Spleen (tissue), 11 donors: Measurements from ENCODE around the gene NDUFS4. TPM values are rescaled to one million over a fixed set of nuclear protein-coding genes. Genes with fewer than 3 reads are reported as not detected.
"Not testable (repeated sequence)": the region's sequence is repeated elsewhere in the genome, so short reads cannot be mapped to it uniquely, and the experiment has no call there.

Experiments used
- DNase-seq: peaks from one replicate; pipeline ENCODE4 v3.0.0-alpha.2; 2020
- H3K27ac ChIP-seq, 8 donors: fragments of 200-600 bp; sonication (generic) in 7 of 8; 1 replicate in 4 of 8; 2 replicates in 4 of 8; pipeline versions ENCODE4 v1.5.0 to v1.8.0; 2016 to 2021; ENCODE audit warnings: inconsistent platforms in 4 of 8, mild to moderate bottlenecking in 4 of 8, moderate library complexity in 1 of 8
- H3K27me3 ChIP-seq, 7 donors: fragments of 200-600 bp; sonication (generic) in 6 of 7; replicated peaks in 1 of 7; 1 replicate in 4 of 7; 2 replicates in 3 of 7; pipeline versions ENCODE4 v1.5.0 to v1.8.0; 2016 to 2021; ENCODE audit warnings: inconsistent platforms in 3 of 7, mild to moderate bottlenecking in 1 of 7
- H3K36me3 ChIP-seq, 6 donors: fragments of 200-600 bp; sonication (generic) in 5 of 6; 1 replicate in 4 of 6; 2 replicates in 2 of 6; pipeline versions ENCODE4 v1.5.0 to v1.8.0; 2016 to 2021; ENCODE audit warnings: inconsistent platforms in 2 of 6
- H3K4me1 ChIP-seq, 6 donors: fragments of 200-600 bp; sonication (generic) in 5 of 6; 1 replicate in 3 of 6; 2 replicates in 3 of 6; pipeline versions ENCODE4 v1.5.0 to v1.8.0; 2016 to 2021; ENCODE audit warnings: inconsistent platforms in 3 of 6
- H3K4me3 ChIP-seq, 8 donors: fragments of 200-600 bp; sonication (generic) in 7 of 8; 1 replicate in 4 of 8; 2 replicates in 4 of 8; pipeline versions ENCODE4 v1.5.0 to v1.8.0; 2016 to 2021; ENCODE audit warnings: inconsistent platforms in 4 of 8, mild to moderate bottlenecking in 4 of 8, moderate library complexity in 2 of 8
- H3K9me3 ChIP-seq, 8 donors: fragments of 200-600 bp; sonication (generic) in 7 of 8; 1 replicate in 4 of 8; 2 replicates in 4 of 8; pipeline versions ENCODE4 v1.5.0 to v1.8.0; 2016 to 2021; ENCODE audit warnings: inconsistent platforms in 4 of 8
- CTCF ChIP-seq, 11 experiments: fragments of 200-600 bp in 7 of 11; fragments of 450-650 bp in 4 of 11; sonication (generic) in 4 of 11; IDR thresholded peaks in 8 of 11; conservative IDR thresholded peaks in 3 of 11; 1 replicate in 7 of 11; 2 replicates in 4 of 11; pipeline versions ENCODE4 v1.4.0 to v1.8.0; 2016 to 2021; ENCODE audit warnings: antibody characterized with exemption in 11 of 11, inconsistent platforms in 4 of 11, mild to moderate bottlenecking in 1 of 11
- POLR2A ChIP-seq, 3 donors: fragments of 450-650 bp; IDR thresholded peaks; one replicate each; pipeline ENCODE4 v1.5.1; 2017; ENCODE audit warnings: antibody characterized with exemption in 3 of 3, mild to moderate bottlenecking in 1 of 3
- POLR2AphosphoS5 ChIP-seq, 3 donors: sonication (generic); formaldehyde crosslinking; IDR thresholded peaks; one replicate each; pipeline ENCODE4 v1.5.1; 2017; ENCODE audit warnings: antibody characterized with exemption in 3 of 3
- WGBS, 5 donors: extraction: QIAGEN DNeasy Blood & Tissue Kit in 3 of 5; methylation state at CpG; one replicate each; pipeline versions ENCODE4 v1.1.5 to v1.1.7; 2013 to 2018; 5-methylcytosine and 5-hydroxymethylcytosine counted together
- intact Hi-C: fragments of 100-400 bp; cut with DNase I; formaldehyde crosslinking; loops from one replicate; pipeline ENCODE4 v1.15.0; 2023; ENCODE audit warnings: low total_unique reads
- polyA plus RNA-seq, 3 donors: library from polyadenylated mRNA; stranded (reverse); fragments of 200-250 nt; gene quantifications; one replicate each; pipeline ENCODE4 v1.2.1, GENCODE V29; 2013
- total RNA-seq, 7 donors: library from RNA; depleted of rRNA in 3 of 7; stranded (reverse); fragments of >200 nt in 3 of 7; fragmentation: NEBNext Ultra II Directional in 4 of 7; extraction: Animal tissue kit (Norgen Biotek cat#: 25700) in 4 of 7; gene quantifications; one replicate each; pipeline versions ENCODE4 v1.1.0 to v1.2.1, GENCODE V29; 2016 to 2021
- donor health status: healthy with polysubstance abuse.
- donor health status: DM: no; HTN: no; CAD: no; lungs with moderate emphysema.
- donor health status: DM: no; HTN: no; CAD: no.
- donor health status: Bipolar disorder and iron deficiency.
- donor health status: healthy.
- donor health status: DM: no; HTN: no; CAD: no.
- donor health status: DM: yes; HTN: yes; CAD: no.

The NDUFS4 gene
- total and polyA plus RNA-seq, 10 donors = 35.4 to 59.4 (median 47.2) TPM

GRCh38 chr5:53537711-53538110 lies 22.7 kb upstream of the NDUFS4 start:
- no peak for DNase-seq
- peaks cover 0 to 4% (median 0%) of the 10 kb centered on the region in 8 donors for H3K9me3 ChIP-seq
- H3K27ac ChIP-seq = no peak overlapping the region
- H3K36me3 ChIP-seq = no peaks in the 10 kb centered on the region
- no peaks in the 10 kb centered on the region for H3K4me1 ChIP-seq
- TF ChIP-seq POLR2A (IDR thresholded peaks at IDR 0.05) (no peak), CTCF (IDR thresholded peaks at IDR 0.05 in 8 of 11, conservative IDR thresholded peaks at IDR 0.05 in 3 of 11) (no peak), POLR2AphosphoS5 (IDR thresholded peaks at IDR 0.05) (no peak)
- no peaks in the 10 kb centered on the region for H3K27me3 ChIP-seq
- intact Hi-C loops = no loop called here
- 90 to 95% (median 94%) methylated on average over 1 of the region's 1 CpG for WGBS, 5 donors
- no peak overlapping the region for H3K4me3 ChIP-seq

- H3K4me3 ChIP-seq, DNase-seq, H3K27me3 ChIP-seq, intact Hi-C loops, H3K36me3 ChIP-seq, H3K4me1 ChIP-seq, H3K9me3 ChIP-seq, H3K27ac ChIP-seq: not testable (repeated sequence)
- WGBS, 5 donors = 94 to 97% (median 96%) methylated on average over 7 of the region's 7 CpGs
These were observed 19.7 kb upstream of the NDUFS4 start for GRCh38 chr5:53540739-53541138.

- TF ChIP-seq CTCF (IDR thresholded peaks at IDR 0.05 in 8 of 11, conservative IDR thresholded peaks at IDR 0.05 in 3 of 11) (no peak), POLR2AphosphoS5 (IDR thresholded peaks at IDR 0.05) (no peak), POLR2A (IDR thresholded peaks at IDR 0.05) (no peak)
- Histone ChIP-seq H3K4me1 (no peaks in the 10 kb centered on the region), H3K4me3 (no peak overlapping the region), H3K27ac (no peak overlapping the region), H3K36me3 (no peaks in the 10 kb centered on the region), H3K27me3 (peaks cover 0 to 5% (median 0%) of the 10 kb centered on the region in 7 donors), H3K9me3 (peaks cover 0 to 4% (median 0%) of the 10 kb centered on the region in 8 donors)
- WGBS, 5 donors = 92 to 96% (median 93%) methylated on average over 2 of the region's 2 CpGs
- DNase-seq = no peak
- intact Hi-C loops = no loop called here
These were observed 18.6 kb upstream of the NDUFS4 start for GRCh38 chr5:53541859-53542258.

- Histone ChIP-seq H3K4me3 (no peak overlapping the region), H3K4me1 (no peaks in the 10 kb centered on the region), H3K27me3 (peaks cover 0 to 5% (median 0%) of the 10 kb centered on the region in 7 donors), H3K36me3 (no peaks in the 10 kb centered on the region), H3K9me3 (peaks cover 0 to 4% (median 0%) of the 10 kb centered on the region in 8 donors), H3K27ac (no peak overlapping the region)
- intact Hi-C loops = no loop called here
- 44 to 66% (median 50%) methylated on average over 2 of the region's 2 CpGs for WGBS, 5 donors
- TF ChIP-seq POLR2A (IDR thresholded peaks at IDR 0.05) (no peak), POLR2AphosphoS5 (IDR thresholded peaks at IDR 0.05) (no peak), CTCF (IDR thresholded peaks at IDR 0.05 in 8 of 11, conservative IDR thresholded peaks at IDR 0.05 in 3 of 11) (no peak)
- no peak for DNase-seq
These were observed 17.5 kb upstream of the NDUFS4 start for GRCh38 chr5:53542926-53543325.

- H3K27ac ChIP-seq = no peak overlapping the region
- H3K36me3 ChIP-seq = no peaks in the 10 kb centered on the region
- DNase-seq = no peak
- no peak for TF ChIP-seq CTCF (IDR thresholded peaks at IDR 0.05 in 8 of 11, conservative IDR thresholded peaks at IDR 0.05 in 3 of 11)
- TF ChIP-seq POLR2A (IDR thresholded peaks at IDR 0.05) = no peak
- TF ChIP-seq POLR2AphosphoS5 (IDR thresholded peaks at IDR 0.05) = no peak
- no peaks in the 10 kb centered on the region for H3K4me1 ChIP-seq
- 57 to 76% (median 64%) methylated on average over 2 of the region's 2 CpGs for WGBS, 5 donors
- H3K4me3 ChIP-seq = no peak overlapping the region
- intact Hi-C loops = no loop called here
- H3K9me3 ChIP-seq = peaks cover 0 to 4% (median 0%) of the 10 kb centered on the region in 8 donors
- H3K27me3 ChIP-seq = peaks cover 0 to 5% (median 0%) of the 10 kb centered on the region in 7 donors
These were observed 17.0 kb upstream of the NDUFS4 start for GRCh38 chr5:53543401-53543800.
